MM.1S (cell line): ENCODE measurements around the gene ADIPOR2.

Source experiments
- EZH2 ChIP-seq: fragments of 300-600 bp; sonication (generic); optimal IDR thresholded peaks from 2 replicates; pipeline ENCODE3; 2017; ENCODE audit warnings: low read depth, mild to moderate bottlenecking, antibody characterized with exemption, low read length, mixed read lengths
- EZH2phosphoT487 ChIP-seq: fragments of 300-600 bp; sonication (generic); IDR thresholded peaks from 2 replicates; pipeline ENCODE4 v1.6.1; 2018; ENCODE audit warnings: antibody characterized with exemption, low read length
- TF ChIP-seq, protein P1 (sequence below): fragments of 300-600 bp; sonication (generic); IDR thresholded peaks from 2 replicates; pipeline ENCODE4 v1.5.1; 2016; ENCODE audit warnings: antibody characterized with exemption, low read length, mixed read lengths

DNA sequence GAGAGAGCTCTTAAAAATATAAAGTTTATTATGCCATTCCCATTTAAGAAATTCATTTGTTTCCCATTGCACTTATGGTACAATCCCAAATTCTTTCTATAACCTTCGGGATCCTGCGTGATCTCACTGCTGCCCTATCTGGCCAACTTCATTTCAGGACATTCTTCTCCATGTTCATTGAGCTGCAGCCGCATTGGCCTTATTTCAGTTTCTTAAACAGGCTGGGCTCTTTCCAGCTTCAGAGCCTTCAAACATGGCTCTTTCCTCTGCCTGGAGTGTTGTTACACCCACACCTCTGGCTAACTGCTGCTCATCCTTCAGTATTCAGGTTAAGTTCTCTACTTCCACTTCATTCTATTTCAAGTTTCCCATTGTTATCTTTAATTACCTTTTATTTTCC, 71.0 kb downstream of the ADIPOR2 start:
- TF ChIP-seq, protein P1, sequence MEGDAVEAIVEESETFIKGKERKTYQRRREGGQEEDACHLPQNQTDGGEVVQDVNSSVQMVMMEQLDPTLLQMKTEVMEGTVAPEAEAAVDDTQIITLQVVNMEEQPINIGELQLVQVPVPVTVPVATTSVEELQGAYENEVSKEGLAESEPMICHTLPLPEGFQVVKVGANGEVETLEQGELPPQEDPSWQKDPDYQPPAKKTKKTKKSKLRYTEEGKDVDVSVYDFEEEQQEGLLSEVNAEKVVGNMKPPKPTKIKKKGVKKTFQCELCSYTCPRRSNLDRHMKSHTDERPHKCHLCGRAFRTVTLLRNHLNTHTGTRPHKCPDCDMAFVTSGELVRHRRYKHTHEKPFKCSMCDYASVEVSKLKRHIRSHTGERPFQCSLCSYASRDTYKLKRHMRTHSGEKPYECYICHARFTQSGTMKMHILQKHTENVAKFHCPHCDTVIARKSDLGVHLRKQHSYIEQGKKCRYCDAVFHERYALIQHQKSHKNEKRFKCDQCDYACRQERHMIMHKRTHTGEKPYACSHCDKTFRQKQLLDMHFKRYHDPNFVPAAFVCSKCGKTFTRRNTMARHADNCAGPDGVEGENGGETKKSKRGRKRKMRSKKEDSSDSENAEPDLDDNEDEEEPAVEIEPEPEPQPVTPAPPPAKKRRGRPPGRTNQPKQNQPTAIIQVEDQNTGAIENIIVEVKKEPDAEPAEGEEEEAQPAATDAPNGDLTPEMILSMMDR: no peak
- TF ChIP-seq EZH2phosphoT487 (no peak), EZH2 (no peak)
